Type B pancreatic cell (in vitro differentiated cells): Measurements from ENCODE around the gene DDIT4. TPM values are rescaled to one million over a fixed set of nuclear protein-coding genes. Genes with fewer than 3 reads are reported as not detected.

ENCODE experiments used
- DNase-seq: peaks from one replicate; pipeline ENCODE4 v3.0.0; 2021; ENCODE audit warnings: mixed read lengths; ENCODE audit not compliant: unreplicated experiment; ENCODE audit errors: extremely low spot score
- H3K27ac Mint-ChIP-seq: 2 replicates; pipeline ENCODE4 v1.8.0; 2021; ENCODE audit warnings: mild to moderate bottlenecking, mixed read lengths
- H3K27me3 Mint-ChIP-seq: 2 replicates; pipeline ENCODE4 v1.8.0; 2021; ENCODE audit warnings: mixed read lengths
- H3K36me3 Mint-ChIP-seq: 2 replicates; pipeline ENCODE4 v1.8.0; 2021; ENCODE audit warnings: mixed read lengths
- H3K4me1 Mint-ChIP-seq: one replicate; pipeline ENCODE4 v1.8.0; 2021; ENCODE audit warnings: mixed read lengths; ENCODE audit not compliant: unreplicated experiment
- H3K4me3 Mint-ChIP-seq: 2 replicates; pipeline ENCODE4 v1.8.0; 2021; ENCODE audit warnings: mild to moderate bottlenecking, mixed read lengths
- H3K9me3 Mint-ChIP-seq: 2 replicates; pipeline ENCODE4 v1.8.0; 2021; ENCODE audit warnings: mixed read lengths
- total RNA-seq: library from RNA; stranded (reverse); gene quantifications from 2 replicates; pipeline ENCODE4 v1.2.1, GENCODE V29; 2021; ENCODE audit warnings: low replicate concordance
- TF ChIP-seq, protein P1 (sequence below): fragments of 200-600 bp; sonication (generic); conservative IDR thresholded peaks from 2 replicates; pipeline ENCODE4 v1.5.0; 2021; ENCODE audit warnings: antibody characterized with exemption, mild to moderate bottlenecking

Gene DDIT4
- total RNA-seq, 1 donor from 2014 or later: 95.9 TPM

DNA sequence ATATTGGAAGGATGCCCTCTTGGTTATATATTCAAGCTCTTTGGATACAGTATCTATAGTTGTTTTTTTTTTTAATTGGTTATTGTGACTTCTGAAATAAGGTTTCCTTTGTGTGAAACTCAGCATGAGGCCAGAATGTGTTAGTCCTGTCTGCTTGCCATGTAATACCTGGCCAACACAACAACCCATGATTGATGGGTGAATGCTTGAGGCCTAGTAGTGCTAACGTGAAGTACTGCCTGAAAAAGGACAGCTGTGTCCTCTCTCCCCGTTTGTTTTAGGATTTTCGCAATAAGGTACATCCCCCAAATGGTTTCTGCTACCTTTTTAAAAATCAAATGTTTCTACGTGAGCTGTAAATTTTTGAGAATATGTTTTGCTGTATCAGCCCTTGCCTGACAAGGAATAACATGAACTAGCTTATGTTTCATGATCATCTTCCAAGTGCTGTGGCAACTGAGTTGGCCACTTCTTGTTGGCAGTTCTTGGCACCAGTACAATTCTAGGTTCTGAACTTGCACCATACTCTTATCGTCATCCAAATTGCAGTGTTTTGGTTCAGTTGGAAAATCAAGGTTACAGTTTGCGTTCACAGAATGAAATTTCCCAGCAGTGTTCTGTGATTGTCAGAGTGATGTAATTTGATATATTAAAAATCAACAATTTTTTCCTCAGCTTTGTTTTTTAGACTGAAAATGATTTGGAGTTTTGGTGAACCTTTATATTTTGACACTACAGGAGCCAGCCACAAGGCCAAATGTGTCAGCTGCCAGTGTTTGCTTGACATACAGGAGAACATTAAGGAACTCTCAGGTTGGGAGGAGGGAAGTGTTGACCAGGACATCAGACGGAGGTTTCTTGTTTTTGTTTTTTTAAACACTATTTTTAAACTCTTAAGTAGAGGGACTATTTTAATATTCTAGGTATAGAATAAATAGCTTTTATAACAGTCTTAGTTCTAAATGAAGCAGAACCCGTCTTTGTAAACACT lies 44.2 kb upstream of the DDIT4 start:
- H3K4me3 Mint-ChIP-seq: no peak overlapping the region
- peaks cover 16% of the 10 kb centered on the region for H3K36me3 Mint-ChIP-seq
- TF ChIP-seq, protein P1, sequence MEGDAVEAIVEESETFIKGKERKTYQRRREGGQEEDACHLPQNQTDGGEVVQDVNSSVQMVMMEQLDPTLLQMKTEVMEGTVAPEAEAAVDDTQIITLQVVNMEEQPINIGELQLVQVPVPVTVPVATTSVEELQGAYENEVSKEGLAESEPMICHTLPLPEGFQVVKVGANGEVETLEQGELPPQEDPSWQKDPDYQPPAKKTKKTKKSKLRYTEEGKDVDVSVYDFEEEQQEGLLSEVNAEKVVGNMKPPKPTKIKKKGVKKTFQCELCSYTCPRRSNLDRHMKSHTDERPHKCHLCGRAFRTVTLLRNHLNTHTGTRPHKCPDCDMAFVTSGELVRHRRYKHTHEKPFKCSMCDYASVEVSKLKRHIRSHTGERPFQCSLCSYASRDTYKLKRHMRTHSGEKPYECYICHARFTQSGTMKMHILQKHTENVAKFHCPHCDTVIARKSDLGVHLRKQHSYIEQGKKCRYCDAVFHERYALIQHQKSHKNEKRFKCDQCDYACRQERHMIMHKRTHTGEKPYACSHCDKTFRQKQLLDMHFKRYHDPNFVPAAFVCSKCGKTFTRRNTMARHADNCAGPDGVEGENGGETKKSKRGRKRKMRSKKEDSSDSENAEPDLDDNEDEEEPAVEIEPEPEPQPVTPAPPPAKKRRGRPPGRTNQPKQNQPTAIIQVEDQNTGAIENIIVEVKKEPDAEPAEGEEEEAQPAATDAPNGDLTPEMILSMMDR: no peak
- H3K27me3 Mint-ChIP-seq: no peaks in the 10 kb centered on the region
- no peak for DNase-seq
- peak overlapping the region; percentile 44 for H3K27ac Mint-ChIP-seq
- H3K9me3 Mint-ChIP-seq: no peaks in the 10 kb centered on the region
- peaks cover 21% of the 10 kb centered on the region for H3K4me1 Mint-ChIP-seq

DNA sequence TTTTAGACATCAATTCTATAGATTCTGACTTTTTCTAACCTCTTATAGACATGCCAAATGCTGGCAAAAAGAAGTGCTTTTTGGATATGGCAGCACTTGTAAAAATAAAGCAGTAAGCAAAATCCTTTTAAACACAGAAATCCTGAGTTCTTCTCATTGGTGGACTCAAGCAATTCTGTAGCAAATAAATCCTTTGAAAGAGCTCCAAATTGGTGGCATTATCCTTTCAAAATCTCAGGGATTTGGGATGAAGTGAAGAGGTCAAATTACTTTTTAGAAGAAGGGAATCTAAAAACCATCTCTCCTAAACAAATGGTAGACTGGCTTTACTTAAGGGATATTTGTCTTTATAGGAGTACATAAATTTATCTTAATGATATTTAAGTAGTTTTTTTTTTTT lies 40.1 kb upstream of the DDIT4 start:
- peaks cover 12% of the 10 kb centered on the region for H3K4me1 Mint-ChIP-seq
- TF ChIP-seq, protein P1: no peak
- H3K9me3 Mint-ChIP-seq: no peaks in the 10 kb centered on the region
- no peak overlapping the region for H3K4me3 Mint-ChIP-seq
- no peak for DNase-seq
- no peaks in the 10 kb centered on the region for H3K27me3 Mint-ChIP-seq
- H3K36me3 Mint-ChIP-seq: peaks cover 20% of the 10 kb centered on the region
- no peak overlapping the region for H3K27ac Mint-ChIP-seq

DNA sequence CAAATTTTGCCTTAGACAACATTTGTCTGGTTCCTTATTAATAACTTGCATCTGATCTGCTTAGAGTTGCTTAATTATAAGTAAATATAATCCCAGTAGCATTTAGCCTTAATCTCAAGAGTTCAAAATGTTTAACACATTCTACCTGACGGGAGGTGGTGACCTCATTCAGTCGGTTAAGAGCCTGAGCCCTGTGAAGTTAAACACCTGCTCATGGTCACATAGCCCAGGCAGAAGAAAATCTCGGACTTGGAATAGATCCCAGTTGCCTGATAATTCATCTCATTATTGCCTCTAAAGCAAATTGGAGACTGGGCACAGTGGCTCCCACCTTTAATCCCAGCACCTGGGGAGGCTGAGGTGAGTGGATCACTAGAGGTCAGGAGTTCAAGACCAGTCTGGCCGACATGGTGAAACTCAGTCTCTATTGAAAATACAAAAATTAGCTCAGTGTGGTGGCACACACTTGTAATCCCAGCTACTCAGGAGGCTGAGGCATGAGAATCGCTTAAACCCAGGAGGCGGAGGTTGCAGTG lies 39.1 kb upstream of the DDIT4 start:
- Mint-ChIP-seq H3K27ac (no peak overlapping the region), H3K4me1 (peaks cover 8% of the 10 kb centered on the region), H3K27me3 (no peaks in the 10 kb centered on the region), H3K4me3 (no peak overlapping the region), H3K9me3 (no peaks in the 10 kb centered on the region), H3K36me3 (peaks cover 22% of the 10 kb centered on the region)
- DNase-seq: no peak
- TF ChIP-seq, protein P1: no peak

DNA sequence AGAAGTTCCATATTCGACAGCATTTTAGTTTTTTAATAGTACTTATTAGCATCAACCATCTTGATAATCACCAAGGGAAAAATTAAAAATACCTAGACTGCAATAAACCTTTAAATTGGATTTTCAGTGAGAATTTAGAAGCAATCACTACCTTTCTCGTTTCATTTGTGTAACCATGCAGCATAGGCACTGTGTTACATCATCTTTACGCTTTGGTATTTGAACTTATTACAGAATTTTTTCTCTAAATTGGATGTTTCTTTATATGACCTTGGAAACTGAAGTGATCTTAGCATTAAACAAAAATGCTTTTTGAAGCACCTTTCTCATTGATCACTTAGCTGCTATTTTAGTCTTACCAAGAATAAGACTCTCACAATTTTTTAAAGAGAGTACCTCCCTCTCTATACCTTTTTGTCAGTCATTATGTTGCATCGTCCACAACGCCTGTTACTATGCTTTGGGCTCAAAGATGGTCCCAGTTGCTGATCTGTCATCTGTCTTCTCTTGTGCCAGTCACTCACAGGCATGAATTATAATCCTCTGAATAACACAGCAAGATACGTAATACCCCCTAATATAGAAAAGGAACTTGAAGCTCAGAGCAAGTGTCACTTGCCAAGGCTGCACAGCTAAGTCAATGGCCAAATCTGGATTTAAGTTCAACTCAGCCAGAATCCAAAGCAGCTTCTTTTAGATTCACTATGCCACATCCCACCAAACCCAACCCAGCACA lies 38.0 kb upstream of the DDIT4 start:
- Mint-ChIP-seq H3K4me3 (no peak overlapping the region), H3K27ac (no peak overlapping the region), H3K36me3 (peaks cover 24% of the 10 kb centered on the region), H3K9me3 (no peaks in the 10 kb centered on the region), H3K4me1 (peaks cover 6% of the 10 kb centered on the region), H3K27me3 (no peaks in the 10 kb centered on the region)
- no peak for DNase-seq
- TF ChIP-seq, protein P1: no peak

DNA sequence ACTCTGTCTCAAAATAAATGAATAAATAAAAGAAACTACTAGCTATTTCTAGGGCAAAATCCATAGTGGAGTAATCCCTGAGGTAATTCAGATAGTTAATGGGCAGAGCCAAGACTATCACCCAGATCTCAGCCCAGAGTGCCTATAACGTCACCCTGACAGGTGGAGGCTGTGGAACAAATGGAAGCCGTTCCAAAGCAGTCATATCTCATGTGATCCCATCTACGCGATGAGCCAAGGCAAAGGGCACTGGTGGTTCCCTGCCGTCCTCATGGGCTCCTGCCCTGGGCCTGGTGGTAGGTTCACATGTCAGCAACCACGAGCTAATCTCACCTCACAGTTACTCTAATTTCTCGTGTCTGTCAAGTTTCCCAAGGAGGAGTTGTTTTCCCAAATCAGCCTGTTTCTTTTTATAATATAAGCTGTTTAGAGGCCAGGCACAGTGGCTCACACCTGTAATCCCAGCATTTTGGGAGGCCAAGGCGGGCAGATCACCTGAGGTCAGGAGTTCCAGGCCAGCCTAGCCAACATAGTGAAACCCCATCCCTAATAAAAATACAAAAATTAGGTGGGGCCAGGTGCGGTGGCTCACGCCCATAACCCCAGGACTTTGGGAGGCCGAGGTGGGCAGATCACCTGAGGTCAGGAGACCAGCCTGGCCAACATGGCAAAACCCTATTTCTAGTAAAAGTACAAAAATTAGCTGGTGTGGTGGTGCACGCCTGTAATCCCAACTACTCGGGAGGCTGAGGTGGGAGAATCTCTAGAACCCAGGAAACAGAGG lies 35.1 kb upstream of the DDIT4 start:
- Mint-ChIP-seq H3K36me3 (peaks cover 14% of the 10 kb centered on the region), H3K27me3 (no peaks in the 10 kb centered on the region), H3K4me1 (peaks cover 19% of the 10 kb centered on the region), H3K27ac (no peak overlapping the region), H3K4me3 (no peak overlapping the region), H3K9me3 (no peaks in the 10 kb centered on the region)
- no peak for DNase-seq
- TF ChIP-seq, protein P1: no peak
